ENCODE data around the gene DIP2C. TPM values are rescaled to one million over a fixed set of nuclear protein-coding genes. Genes with fewer than 3 reads are reported as not detected.

Gene DIP2C
- polyA plus RNA-seq, 1 donor, result 21.6 TPM

DNA sequence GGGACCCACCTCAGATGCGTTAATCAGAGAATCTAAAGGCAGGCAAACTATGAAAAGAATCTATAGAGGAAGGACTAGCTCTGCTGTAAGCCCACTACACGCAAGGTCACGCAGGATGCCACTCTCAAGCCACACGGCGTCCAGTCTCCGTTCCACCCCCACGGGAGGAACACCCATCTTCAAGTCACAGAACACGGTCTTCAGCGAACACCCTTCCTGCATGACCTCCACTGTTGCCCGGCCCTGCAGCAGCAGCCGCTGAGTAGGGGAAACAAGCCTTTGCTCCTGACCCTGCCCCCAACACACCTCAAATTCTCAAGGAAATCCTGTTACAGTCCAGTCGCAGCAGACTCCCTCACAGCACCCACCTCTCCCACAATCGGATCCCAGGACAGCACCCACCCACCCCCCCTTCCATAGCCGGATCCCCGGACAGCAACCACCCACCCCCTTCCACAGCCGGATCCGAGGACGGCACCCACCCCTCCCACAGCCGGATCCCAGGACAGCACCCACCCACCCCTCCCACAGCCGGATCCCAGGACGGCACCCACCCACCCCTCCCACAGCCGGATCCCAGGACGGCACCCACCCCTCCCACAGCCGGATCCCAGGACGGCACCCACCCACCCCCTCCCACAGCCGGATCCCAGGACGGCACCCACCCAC, 133.7 kb downstream of the DIP2C start:
- no peak for DNase-seq

- DNase-seq, result no peak
These were observed 134.2 kb downstream of the DIP2C start for GRCh38 chr10:555281-555680.

GRCh38 chr10:554182-554848, 135.2 kb downstream of the DIP2C start:
- no peak for DNase-seq

- no peak for DNase-seq
These were observed 136.2 kb downstream of the DIP2C start for GRCh38 chr10:553233-553632.

- no peak for DNase-seq
These were observed 136.8 kb downstream of the DIP2C start for GRCh38 chr10:552679-553078.

- DNase-seq, result no peak
These were observed 137.9 kb downstream of the DIP2C start for GRCh38 chr10:551373-552252.

- DNase-seq, result no peak
These were observed 138.6 kb downstream of the DIP2C start for GRCh38 chr10:550665-551372.

DNA sequence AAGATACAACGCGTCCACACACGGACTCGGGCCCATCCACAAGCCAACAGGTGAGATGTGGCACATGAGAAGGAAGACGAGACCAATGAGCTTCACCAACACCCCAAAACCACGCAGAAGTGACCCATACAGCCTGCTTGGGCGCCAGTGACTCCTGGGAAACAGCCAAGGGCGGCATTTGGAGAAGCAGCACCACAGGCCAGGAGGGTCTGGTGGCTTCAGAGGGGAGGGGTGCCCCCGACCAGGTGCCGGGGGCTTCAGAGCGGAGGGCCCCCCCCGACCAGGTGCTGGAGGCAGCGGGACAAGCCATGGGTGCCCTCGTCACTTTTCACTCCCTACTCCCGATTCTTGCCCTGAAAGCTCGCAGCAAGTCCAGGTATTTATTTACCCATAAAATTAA, 140.1 kb downstream of the DIP2C start:
- DNase-seq, result no peak

- DNase-seq, result no peak
These were observed 141.1 kb downstream of the DIP2C start for GRCh38 chr10:548238-548901.

GRCh38 chr10:547591-548081, 141.8 kb downstream of the DIP2C start:
- DNase-seq, result no peak

DNA sequence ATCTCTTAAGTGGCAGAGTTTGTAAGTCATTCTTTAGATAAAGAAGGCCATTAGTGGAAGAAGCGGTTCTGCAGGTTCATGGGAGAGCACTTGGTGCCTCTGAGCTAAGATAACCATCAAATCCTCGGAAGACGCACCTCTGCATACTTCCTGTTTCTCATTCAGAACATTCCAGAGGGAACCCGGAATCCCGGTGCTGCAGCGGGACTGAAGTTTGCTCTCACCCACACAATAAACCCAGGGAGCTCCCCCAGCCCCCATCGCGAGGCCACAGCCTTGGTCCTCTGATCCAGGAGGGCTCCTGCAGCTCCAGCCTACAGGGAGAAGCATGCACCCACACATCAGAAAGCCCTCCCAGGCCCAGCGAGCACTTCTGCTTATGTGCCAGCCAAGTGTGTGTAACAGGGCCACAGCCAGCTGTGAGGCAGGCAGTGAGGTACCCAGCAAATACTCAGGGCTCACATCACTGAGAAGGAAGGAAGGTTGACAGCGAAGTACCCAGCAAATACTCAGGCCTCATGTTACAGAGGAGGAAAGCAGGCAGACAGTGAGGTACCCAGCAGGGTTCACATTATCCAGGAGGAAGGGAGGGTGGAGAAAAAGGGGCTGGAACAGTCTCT, 142.4 kb downstream of the DIP2C start:
- DNase-seq, result no peak

GRCh38 chr10:546451-546850, 143.0 kb downstream of the DIP2C start:
- DNase-seq, result no peak

DNA sequence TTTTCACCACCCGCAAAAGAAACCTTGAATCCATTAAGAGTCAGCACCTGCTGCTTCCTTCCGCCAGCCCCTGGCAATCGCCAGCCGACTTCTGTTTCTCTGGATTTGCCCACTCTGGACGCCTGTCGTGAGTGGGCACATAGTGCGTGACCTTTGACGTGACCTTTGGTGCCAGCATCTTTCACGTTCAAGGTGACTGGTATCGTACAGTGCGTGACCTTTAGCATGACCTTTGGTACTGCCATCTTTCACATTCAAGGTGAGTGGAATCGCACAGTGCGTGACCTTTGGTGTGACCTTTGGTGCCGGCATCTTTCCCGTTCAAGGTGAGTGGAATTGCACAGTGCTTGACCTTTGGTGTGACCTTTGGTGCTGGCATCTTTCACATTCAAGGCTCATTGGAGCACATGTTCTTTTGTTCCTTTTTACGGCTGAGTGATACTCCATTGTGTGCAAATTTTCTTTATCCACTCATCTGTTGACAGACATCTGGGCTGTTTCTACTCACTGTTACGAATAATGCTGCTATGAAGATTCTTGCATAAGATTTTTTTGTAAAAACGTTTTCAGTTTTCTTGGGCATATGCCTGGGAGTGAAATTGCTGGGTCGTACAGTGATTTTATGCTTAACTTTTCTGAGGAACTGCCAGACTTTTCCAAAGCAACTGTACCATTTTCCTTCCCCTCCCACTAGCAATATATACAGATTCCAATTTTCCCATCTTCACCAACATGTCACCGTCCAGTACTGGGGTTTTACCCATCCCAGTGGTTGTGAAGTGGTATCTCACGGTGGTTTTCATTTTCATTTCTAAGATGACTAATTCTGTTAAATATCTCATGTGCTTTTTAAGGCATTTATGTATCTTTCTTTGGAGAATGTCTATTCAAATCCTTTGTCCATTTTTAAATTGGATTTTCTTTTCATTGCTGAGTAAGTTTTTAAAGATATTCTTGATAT, 145.3 kb downstream of the DIP2C start:
- DNase-seq, result no peak

GRCh38 chr10:543131-543530, 146.3 kb downstream of the DIP2C start:
- no peak for DNase-seq

DNA sequence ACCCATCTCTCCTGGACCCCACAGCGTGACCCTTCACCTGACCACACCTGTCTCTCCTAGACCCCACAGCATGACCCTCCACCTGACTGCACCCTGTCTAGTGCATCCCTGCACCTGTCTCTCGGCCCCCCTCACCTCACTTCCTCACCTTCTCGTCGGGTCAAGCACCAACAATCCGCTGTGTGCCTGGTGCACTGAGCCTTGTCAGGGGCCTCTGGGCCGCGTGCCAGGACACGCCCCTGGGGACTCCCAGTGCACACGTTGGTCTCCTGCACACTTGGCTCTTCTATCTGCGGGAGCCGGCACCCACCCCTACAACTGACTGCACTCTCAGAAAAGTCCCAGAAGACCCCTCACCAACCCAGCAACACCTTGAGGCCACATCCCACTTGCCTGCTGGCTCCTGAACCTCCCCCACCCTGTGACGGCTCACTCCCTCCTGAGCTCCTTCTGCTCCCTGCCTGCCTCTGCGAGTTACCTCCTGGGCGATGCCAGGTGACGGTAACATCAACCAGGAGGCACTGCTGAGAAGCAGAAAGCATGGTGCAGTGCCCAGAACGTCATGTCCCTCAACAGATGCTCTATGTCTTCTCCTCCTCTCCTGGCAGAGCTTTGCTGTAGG, 147.6 kb downstream of the DIP2C start:
- no peak for DNase-seq

DNA sequence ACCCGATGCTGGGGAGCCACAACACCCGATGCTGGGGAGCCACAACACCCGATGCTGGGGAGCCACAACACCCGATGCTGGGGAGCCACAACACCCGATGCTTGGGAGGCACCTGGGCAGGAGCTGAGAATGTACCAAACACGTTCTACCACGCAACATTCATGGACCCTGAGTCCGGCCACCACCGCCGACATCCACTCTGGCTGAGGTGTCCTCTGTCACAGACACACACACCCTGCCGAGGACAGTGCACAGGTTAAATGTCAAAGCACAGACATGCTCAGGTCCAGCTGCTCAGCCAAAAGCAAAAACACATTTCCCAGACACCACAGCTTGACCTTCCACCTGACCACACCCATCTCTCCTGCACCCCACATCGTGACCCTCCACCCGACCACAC, 148.4 kb downstream of the DIP2C start:
- DNase-seq, result no peak

GRCh38 chr10:538895-539294, 150.6 kb downstream of the DIP2C start:
- no peak for DNase-seq

GRCh38 chr10:536935-537334, 152.5 kb downstream of the DIP2C start:
- DNase-seq, result no peak

DNA sequence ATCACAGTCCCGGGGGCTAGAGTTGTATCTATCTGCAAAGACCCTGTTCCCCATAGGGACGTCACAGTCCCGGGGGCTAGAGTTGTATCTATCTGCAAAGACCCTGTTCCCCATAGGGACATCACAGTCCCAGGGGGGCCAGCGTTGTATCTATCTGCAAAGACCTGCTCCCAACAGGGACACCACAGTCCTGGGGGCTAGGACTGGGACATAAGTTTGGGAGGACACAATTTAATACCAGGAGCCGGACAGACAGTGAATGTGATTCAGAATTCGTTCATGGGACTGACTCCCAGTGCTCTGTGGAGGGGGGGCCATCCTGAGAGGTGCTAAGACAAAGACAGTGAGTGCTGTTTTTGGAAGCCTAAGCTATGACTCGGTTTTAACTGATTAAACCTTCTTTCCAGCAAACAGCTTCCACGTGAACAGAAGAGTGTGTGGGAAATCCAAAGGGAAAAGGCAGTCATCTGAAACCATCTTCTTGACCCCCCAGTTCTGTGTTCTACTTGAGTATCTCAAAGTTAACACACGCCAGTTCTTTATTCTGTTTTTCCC, 153.0 kb downstream of the DIP2C start:
- DNase-seq, result no peak
